GM12864 (cell line): ENCODE results near the gene SMARCAL1.

Experiments
- DNase-seq: peaks from one replicate; pipeline ENCODE4 v3.0.0-alpha.2; 2011; ENCODE audit warnings: low read depth
- H3K4me3 ChIP-seq: 2 replicates; pipeline ENCODE4 v1.5.1; 2011; ENCODE audit warnings: mild to moderate bottlenecking, low read depth, low read length, control low read depth
- CTCF ChIP-seq: IDR thresholded peaks from 2 replicates; pipeline ENCODE4 v1.5.1; 2011; ENCODE audit warnings: low read depth, mild to moderate bottlenecking, moderate library complexity, low read length, control low read depth, inconsistent platforms; ENCODE audit errors: missing control alignments

Gene SMARCAL1

GRCh38 chr2:216416571-216417307 is 4.5 kb downstream of the SMARCAL1 start:
- TF ChIP-seq CTCF = no peak
- no peak for DNase-seq
- no peak overlapping the region for H3K4me3 ChIP-seq

GRCh38 chr2:216418981-216419380 is 6.7 kb downstream of the SMARCAL1 start:
- H3K4me3 ChIP-seq = no peak overlapping the region
- no peak for TF ChIP-seq CTCF
- DNase-seq = no peak

- no peak for DNase-seq
- no peak overlapping the region for H3K4me3 ChIP-seq
- TF ChIP-seq CTCF = no peak
Observed at GRCh38 chr2:216420367-216421101, 8.2 kb downstream of the SMARCAL1 start.

- DNase-seq = no peak
- no peak overlapping the region for H3K4me3 ChIP-seq
- TF ChIP-seq CTCF = no peak
Observed at GRCh38 chr2:216423071-216423470, 10.8 kb downstream of the SMARCAL1 start.

GRCh38 chr2:216424274-216424673 is 12.0 kb downstream of the SMARCAL1 start:
- DNase-seq = no peak
- no peak for TF ChIP-seq CTCF
- H3K4me3 ChIP-seq = no peak overlapping the region

GRCh38 chr2:216425008-216425787 is 12.9 kb downstream of the SMARCAL1 start:
- no peak for DNase-seq
- no peak for TF ChIP-seq CTCF
- no peak overlapping the region for H3K4me3 ChIP-seq
